ENCODE data around the gene EPYC. TPM values are rescaled to one million over a fixed set of nuclear protein-coding genes. Genes with fewer than 3 reads are reported as not detected.

Gene EPYC
- total RNA-seq, 1 experiment from 2014 or later = not detected

DNA sequence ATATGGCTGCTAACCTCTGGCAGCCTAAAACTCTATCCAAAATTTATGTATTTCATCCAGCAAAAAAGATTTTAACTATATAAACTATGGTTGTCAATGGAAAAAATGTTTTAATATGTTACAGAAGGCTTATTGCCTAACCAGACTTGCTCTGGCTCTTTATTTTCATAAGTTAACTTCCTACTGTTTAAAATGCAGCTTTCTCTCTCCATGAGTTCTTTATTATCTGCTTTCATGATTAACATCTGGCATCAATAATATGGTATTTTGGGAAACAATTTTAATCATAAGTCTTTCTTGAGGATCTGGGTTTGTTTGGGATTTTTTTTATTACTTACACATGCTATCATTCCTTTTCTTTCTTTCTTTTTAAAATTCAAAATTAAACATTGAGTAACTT, 32.5 kb upstream of the EPYC start:
- CTCF ChIA-PET = no interaction called here

GRCh38 chr12:91033251-91033650, 28.5 kb upstream of the EPYC start:
- H3K27me3 ChIP-seq (replicated peaks; ENCODE audit: insufficient read depth, low read depth, low read length, poor library complexity) = no peaks in the 10 kb centered on the region
- intact Hi-C loops (cut with micrococcal nuclease; ENCODE audit: unreplicated experiment) = no loop called here
- no peak for TF ChIP-seq CTCF (conservative IDR thresholded peaks at IDR 0.05; ENCODE audit: low read depth, low read length)
- H3K4me1 ChIP-seq (ENCODE audit: insufficient read depth, low read length, poor library complexity, severe bottlenecking) = peaks cover 23% of the 10 kb centered on the region
- BruUV-seq (replicated peaks) = no TSS peak
- DNase-seq (ENCODE audit: low spot score) = no peak
- POLR2A ChIA-PET (ENCODE audit: low non-redundant PET) = no interaction called here
- H3K9me3 ChIP-seq (ENCODE audit: low read depth, low read length, poor library complexity, severe bottlenecking) = no peaks in the 10 kb centered on the region
- CTCF ChIA-PET = no interaction called here
- no peak overlapping the region for H3K4me3 ChIP-seq (ENCODE audit: low read depth, low read length, poor library complexity, severe bottlenecking)
- no peaks in the 10 kb centered on the region for H3K36me3 ChIP-seq (ENCODE audit: insufficient read depth, low read length, poor library complexity, severe bottlenecking)
- H3K27ac ChIP-seq (ENCODE audit: low read depth, low read length, poor library complexity, severe bottlenecking) = no peak overlapping the region

More for the DNA sequence above, 32.5 kb upstream of the EPYC start:
- POLR2A ChIA-PET (ENCODE audit: low non-redundant PET) = no interaction called here
- no TSS peak for BruUV-seq (replicated peaks)
- TF ChIP-seq EZH2 (IDR thresholded peaks at IDR 0.05; ENCODE audit: borderline replicate concordance, low read depth, low read length, poor library complexity, severe bottlenecking) = no peak
- Histone ChIP-seq H3K36me3 (ENCODE audit: insufficient read depth, low read length, poor library complexity, severe bottlenecking) (no peaks in the 10 kb centered on the region), H3K27ac (ENCODE audit: low read depth, low read length, poor library complexity, severe bottlenecking) (peak overlapping the region; percentile 34), H3K4me1 (ENCODE audit: insufficient read depth, low read length, poor library complexity, severe bottlenecking) (peaks cover 24% of the 10 kb centered on the region), H3K9me3 (ENCODE audit: low read depth, low read length, poor library complexity, severe bottlenecking) (no peaks in the 10 kb centered on the region), H3K4me3 (ENCODE audit: low read depth, low read length, poor library complexity, severe bottlenecking) (no peak overlapping the region), H3K27me3 (replicated peaks; ENCODE audit: insufficient read depth, low read depth, low read length, poor library complexity) (no peaks in the 10 kb centered on the region)
- peak; percentile 53 for DNase-seq (ENCODE audit: low spot score)
- intact Hi-C loops (cut with micrococcal nuclease; ENCODE audit: unreplicated experiment) = no loop called here

DNA sequence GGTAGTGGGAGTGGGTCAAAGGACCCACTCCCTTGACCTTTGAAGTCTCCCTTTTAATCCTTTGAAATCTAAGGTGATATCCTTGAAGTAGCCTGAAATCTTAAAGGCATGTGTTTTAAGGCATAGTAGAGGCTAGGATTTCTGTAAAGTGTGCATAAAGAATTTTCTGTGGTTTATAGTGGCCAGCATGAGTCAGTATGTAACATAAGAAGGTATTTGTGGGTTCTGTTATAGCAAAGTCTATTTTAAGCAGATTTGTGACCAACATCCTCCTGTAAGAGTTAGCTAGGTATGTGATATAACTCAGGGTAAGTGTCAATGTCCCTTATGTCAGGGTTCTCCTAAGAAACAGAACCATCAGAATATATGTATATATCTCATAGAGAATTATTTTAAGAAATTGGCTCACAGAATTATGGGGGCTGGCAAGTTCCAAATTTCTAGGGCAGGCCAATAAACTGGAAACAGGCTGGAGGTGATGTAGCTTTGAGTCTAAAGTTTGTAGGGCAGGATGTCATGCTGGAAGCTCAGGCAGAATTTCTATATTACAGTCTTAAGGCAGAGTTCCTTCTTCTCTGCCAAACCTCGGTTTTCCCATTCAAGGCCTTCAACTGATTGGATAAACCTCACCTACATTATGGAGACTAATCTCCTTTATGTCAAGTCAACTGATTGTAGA, 18.7 kb upstream of the EPYC start:
- H3K36me3 ChIP-seq (ENCODE audit: insufficient read depth, low read length, poor library complexity, severe bottlenecking) = no peaks in the 10 kb centered on the region
- no peak for TF ChIP-seq EZH2 (IDR thresholded peaks at IDR 0.05; ENCODE audit: borderline replicate concordance, low read depth, low read length, poor library complexity, severe bottlenecking)
- TF ChIP-seq CTCF (conservative IDR thresholded peaks at IDR 0.05; ENCODE audit: low read depth, low read length) = no peak
- no peaks in the 10 kb centered on the region for H3K27me3 ChIP-seq (replicated peaks; ENCODE audit: insufficient read depth, low read depth, low read length, poor library complexity)
- intact Hi-C loops (cut with micrococcal nuclease; ENCODE audit: unreplicated experiment) = no loop called here
- H3K27ac ChIP-seq (ENCODE audit: low read depth, low read length, poor library complexity, severe bottlenecking) = no peak overlapping the region
- no peaks in the 10 kb centered on the region for H3K9me3 ChIP-seq (ENCODE audit: low read depth, low read length, poor library complexity, severe bottlenecking)
- H3K4me3 ChIP-seq (ENCODE audit: low read depth, low read length, poor library complexity, severe bottlenecking) = no peak overlapping the region
- POLR2A ChIA-PET (ENCODE audit: low non-redundant PET) = no interaction called here
- CTCF ChIA-PET = no interaction called here
- no peak for DNase-seq (ENCODE audit: low spot score)
- H3K4me1 ChIP-seq (ENCODE audit: insufficient read depth, low read length, poor library complexity, severe bottlenecking) = no peaks in the 10 kb centered on the region
- BruUV-seq (replicated peaks) = no TSS peak

DNA sequence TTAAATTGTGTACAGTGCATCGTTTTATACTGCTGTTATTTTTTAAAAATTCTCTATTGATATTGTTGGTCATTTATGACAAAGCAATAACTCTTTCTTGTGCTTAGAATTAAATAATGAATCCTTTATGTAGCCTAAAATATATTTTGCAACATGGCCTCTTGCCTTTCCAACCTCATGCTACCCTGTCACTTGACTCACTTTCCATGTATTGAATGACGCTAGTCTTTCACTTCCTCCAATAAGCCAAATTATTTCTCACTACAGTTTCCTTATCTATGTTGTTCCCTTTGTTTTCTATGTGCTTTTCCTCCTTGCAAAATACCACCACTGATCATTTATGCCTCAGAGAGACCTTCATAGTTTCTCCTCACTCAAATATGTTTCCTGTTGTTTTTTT, 16.3 kb upstream of the EPYC start:
- BruUV-seq (replicated peaks) = no TSS peak
- Histone ChIP-seq H3K27me3 (replicated peaks; ENCODE audit: insufficient read depth, low read depth, low read length, poor library complexity) (no peaks in the 10 kb centered on the region), H3K9me3 (ENCODE audit: low read depth, low read length, poor library complexity, severe bottlenecking) (no peaks in the 10 kb centered on the region), H3K4me1 (ENCODE audit: insufficient read depth, low read length, poor library complexity, severe bottlenecking) (no peaks in the 10 kb centered on the region), H3K4me3 (ENCODE audit: low read depth, low read length, poor library complexity, severe bottlenecking) (no peak overlapping the region), H3K36me3 (ENCODE audit: insufficient read depth, low read length, poor library complexity, severe bottlenecking) (no peaks in the 10 kb centered on the region), H3K27ac (ENCODE audit: low read depth, low read length, poor library complexity, severe bottlenecking) (no peak overlapping the region)
- POLR2A ChIA-PET (ENCODE audit: low non-redundant PET) = no interaction called here
- CTCF ChIA-PET = no interaction called here
- DNase-seq (ENCODE audit: low spot score) = no peak
- TF ChIP-seq CTCF (conservative IDR thresholded peaks at IDR 0.05; ENCODE audit: low read depth, low read length) (no peak), EZH2 (IDR thresholded peaks at IDR 0.05; ENCODE audit: borderline replicate concordance, low read depth, low read length, poor library complexity, severe bottlenecking) (no peak)
- intact Hi-C loops (cut with micrococcal nuclease; ENCODE audit: unreplicated experiment) = no loop called here
